Posterior vena cava (tissue), 2 donors: ENCODE data around the gene PRSS50. TPM values are rescaled to one million over a fixed set of nuclear protein-coding genes. Genes with fewer than 3 reads are reported as not detected.
A peak's percentile ranks its signal among the peaks of the same experiment; 100 is the strongest.
"Not testable (repeated sequence)": the region's sequence is repeated elsewhere in the genome, so short reads cannot be mapped to it uniquely, and the experiment has no call there.

ENCODE experiments used
- DNase-seq: peaks from one replicate; pipeline ENCODE4 v3.0.0-alpha.2; 2020; ENCODE audit warnings: low spot score
- intact Hi-C, 2 donors: fragments of 100-400 bp; cut with DNase I; formaldehyde crosslinking; loops; one replicate each; pipeline versions ENCODE4 v1.14.1 to v1.14.2; 2022 to 2023
- long read RNA-seq, 2 donors: library from polyadenylated mRNA; unstranded; transcript quantifications; one replicate each; pipeline ENCODE4 v2.0.0, GENCODE V29; 2020 to 2021
- total RNA-seq, 2 donors: library from RNA; stranded (reverse); fragmentation: NEBNext Ultra II Directional; extraction: Animal tissue kit (Norgen Biotek cat#: 25700); gene quantifications; one replicate each; pipeline ENCODE4 v1.2.1, GENCODE V29; 2021
- donor health status: DM: yes; HTN: yes; CAD: no.
- donor health status: DM: yes; HTN: yes; CAD: no.

Gene PRSS50
- total RNA-seq: not detected
- long read RNA-seq, donor 1: 0 reads
- long read RNA-seq, donor 2: 0 reads

GRCh38 chr3:46717447-46718231 is at the start of gene PRSS50:
PRSS50 (minus strand) TSS chr3:46717869; CDS start chr3:46717824, 45 bp downstream.
- peak; percentile 71 for DNase-seq
- intact Hi-C loops: loop anchor here in 1 of 2 donors (10.0 kb wide), 1 partner anchor 277 kb away; no protein-coding TSS in a partner anchor

GRCh38 chr3:46764206-46764605 is 46.5 kb upstream of the PRSS50 start:
- DNase-seq: no peak
- intact Hi-C loops: no loop called here

GRCh38 chr3:46763178-46763577 is 45.5 kb upstream of the PRSS50 start:
- DNase-seq: no peak
- intact Hi-C loops: no loop called here

DNA sequence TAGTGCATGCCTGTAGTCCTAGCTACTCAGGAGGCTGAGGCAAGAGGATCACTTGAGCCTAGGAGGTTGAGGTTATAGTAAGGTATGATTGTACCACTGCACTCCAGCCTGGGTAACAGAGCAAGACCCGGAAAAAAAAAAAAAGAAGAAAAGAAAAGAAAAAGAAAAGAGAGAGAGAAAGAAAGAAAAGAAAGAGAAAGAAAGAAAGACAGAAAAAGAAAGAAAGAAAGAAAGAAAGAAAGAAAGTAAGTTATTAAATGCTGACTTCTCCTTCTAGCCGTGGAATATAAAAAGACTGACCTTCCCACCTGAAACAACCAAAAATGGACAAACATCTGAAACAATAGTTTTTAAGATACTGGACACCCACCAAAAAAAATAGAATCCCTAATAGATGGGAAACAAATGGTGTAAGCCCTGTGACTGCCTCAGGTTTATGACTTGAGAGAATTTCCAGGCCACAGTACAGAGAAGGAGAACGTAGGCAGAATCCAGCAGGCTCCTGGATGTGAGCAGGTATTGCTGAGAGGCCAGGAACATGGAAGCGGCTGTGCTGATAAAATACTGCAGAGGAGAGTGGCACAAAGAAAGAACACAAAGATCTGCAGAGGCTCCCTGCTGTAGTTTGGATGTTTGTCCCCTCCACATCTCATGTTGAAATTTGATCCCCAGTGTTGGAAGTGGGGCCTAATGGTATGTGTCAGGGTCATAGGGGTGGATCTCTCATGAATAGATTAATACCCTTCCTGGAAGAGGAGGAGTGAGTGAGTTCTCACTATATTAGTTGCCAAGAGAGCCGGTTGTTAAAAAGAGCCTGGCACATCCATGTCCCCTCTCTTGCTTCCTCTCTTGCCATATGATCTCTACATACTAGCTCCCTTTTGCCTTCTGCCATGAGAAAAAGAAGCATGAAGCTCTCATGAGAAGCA is 41.8 kb upstream of the PRSS50 start:
- intact Hi-C loops: no loop called here
- no peak for DNase-seq

DNA sequence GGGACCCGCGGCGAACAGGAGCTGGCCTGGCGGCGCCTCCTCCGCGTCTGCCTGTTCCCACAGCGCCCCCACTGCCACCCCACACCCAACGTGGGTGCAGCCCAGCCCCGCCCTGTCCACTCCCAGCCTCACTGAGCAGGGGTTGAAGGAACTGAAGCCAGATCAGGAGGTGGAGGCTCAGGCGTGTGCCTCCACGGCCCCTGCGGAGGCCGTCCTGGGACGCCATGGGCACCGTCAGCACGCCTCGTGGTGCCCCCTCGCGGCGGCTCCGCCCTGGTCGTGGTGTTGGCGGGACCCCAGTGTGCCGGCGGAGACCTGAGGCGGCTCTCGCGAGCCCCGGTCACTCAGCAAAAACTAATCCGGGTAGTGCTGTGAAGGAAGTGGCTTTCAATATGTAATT is 39.0 kb upstream of the PRSS50 start:
- DNase-seq: no peak
- intact Hi-C loops: no loop called here

DNA sequence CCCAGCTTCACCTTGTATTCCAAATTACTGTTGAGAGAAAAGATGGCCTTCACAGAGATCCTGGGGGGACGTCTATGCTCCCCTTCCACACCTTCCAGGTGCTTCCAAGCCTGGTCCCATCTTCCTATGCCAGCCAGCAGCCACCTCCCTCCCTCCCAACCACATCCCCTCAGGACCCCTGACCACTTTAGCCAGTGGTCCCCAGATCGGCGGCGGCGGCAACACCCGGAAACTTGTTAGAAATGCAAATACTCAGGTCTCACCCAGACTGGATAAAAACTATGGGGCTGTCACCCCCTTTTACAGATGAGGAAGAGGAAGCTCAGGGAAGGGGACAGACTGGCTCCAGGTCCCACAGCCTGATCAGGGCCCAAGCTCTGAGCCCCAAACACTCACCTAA is 38.0 kb upstream of the PRSS50 start:
- intact Hi-C loops: no loop called here
- DNase-seq: no peak

- intact Hi-C loops, DNase-seq: not testable (repeated sequence)
Observed at GRCh38 chr3:46753127-46753526, 35.5 kb upstream of the PRSS50 start.

GRCh38 chr3:46750555-46751038 is 32.9 kb upstream of the PRSS50 start:
- no peak for DNase-seq
- intact Hi-C loops: no loop called here

DNA sequence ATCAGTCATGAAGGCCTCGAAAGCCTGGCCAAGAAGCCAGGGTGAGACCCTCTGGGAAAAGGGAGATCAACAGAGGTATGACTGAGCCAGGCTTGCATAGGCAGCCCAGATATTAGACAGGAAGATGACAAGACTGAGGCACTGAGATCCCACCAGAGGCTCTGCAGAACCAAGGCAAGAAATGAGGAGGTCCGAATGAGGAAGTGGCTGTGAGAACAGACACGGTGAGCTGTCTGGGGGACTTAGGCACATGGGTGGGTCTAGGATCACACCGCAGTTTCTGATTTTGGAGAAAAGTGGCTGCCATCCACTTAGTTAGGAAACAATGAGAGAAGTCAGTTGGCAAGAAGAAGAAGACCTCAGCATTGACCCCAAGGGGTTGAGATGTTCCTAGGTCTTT is 31.5 kb upstream of the PRSS50 start:
- DNase-seq: no peak
- intact Hi-C loops: no loop called here

DNA sequence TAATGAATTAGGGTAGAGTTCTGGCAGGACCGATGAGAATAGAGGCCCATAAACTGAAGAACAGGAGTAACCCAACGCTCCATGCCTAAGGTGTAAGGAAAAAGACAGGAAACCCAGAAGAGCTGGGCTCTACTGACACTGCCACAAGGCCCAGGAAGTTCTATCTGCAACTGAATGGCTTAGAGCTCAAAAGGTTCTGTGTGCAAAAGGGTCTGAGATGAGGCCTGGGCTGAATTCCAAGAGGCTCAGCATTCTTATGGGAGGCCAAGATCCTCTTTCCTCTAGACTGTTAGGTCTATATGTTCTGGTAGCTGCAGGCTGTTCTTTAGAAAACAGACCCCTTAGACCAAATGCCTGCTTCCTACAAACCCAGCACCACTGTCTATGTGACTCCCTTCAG is 30.5 kb upstream of the PRSS50 start:
- intact Hi-C loops: no loop called here
- no peak for DNase-seq

DNA sequence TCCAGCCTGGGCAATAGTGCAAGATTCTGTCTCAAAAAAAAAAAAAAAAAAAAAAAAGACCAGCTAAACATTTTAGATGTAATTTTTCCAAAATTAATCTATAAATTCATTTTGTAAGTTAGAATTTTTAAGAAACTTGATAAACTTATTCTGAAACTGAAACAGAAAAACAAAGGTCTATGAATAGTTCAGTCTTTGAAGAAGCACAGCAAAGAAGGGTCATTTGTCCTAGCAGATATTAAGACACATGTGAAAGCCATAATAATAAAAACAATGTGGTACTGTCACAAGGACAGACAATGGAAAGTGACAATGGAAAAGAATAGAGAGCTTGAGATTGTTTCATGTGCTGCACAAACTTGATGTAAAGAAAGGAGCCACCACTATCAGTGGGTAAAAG is 29.0 kb upstream of the PRSS50 start:
- no peak for DNase-seq
- intact Hi-C loops: no loop called here

- DNase-seq: no peak
- intact Hi-C loops: no loop called here
Observed at GRCh38 chr3:46742992-46743585, 25.4 kb upstream of the PRSS50 start.

- intact Hi-C loops: loop anchor here in 1 of 2 donors (2.0 kb wide), 1 partner anchor 77 kb away; no protein-coding TSS in a partner anchor
- not testable (repeated sequence) for DNase-seq
Observed at GRCh38 chr3:46739565-46739964, 21.9 kb upstream of the PRSS50 start.

GRCh38 chr3:46737329-46737731 is 19.7 kb upstream of the PRSS50 start:
- peak; percentile 59 for DNase-seq

GRCh38 chr3:46736006-46736872 is 18.6 kb upstream of the PRSS50 start:
- DNase-seq: peak; percentile 58
- intact Hi-C loops: no loop called here

More at GRCh38 chr3:46737329-46737731, 19.7 kb upstream of the PRSS50 start:
- intact Hi-C loops: no loop called here

- intact Hi-C loops: no loop called here
- DNase-seq: peak; percentile 45
Observed at GRCh38 chr3:46734773-46735172, 17.1 kb upstream of the PRSS50 start.

GRCh38 chr3:46733026-46733800 is 15.5 kb upstream of the PRSS50 start:
- DNase-seq: peak; percentile 47
- intact Hi-C loops: no loop called here

DNA sequence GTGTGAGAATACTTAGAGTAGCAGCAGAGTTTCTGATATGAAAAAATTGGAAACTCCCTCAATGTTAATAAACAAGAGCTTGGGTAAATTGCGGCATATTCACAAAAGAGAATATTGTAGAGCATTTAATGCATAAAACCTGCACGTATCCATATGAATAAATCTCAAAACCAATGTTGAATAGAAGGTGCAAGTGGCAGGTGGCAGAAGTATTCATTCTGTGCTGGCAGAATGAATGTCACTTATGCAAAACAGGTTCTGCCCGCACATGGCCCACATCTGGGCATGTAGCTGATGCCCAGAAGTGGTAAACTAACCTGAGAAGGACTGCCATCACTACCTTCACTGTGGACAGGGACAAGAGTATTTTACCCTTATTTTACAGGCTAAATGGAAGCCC is 14.1 kb upstream of the PRSS50 start:
- intact Hi-C loops: no loop called here
- DNase-seq: no peak
